HEK293T (cell line): ENCODE results near the gene ENAH.

Experiments
- CTCF ChIA-PET: fragments of 350-600 bp; formaldehyde crosslinking; extraction: SDS; loops from one replicate; lab custom pipeline; 2021; ENCODE audit warnings: antibody characterized with exemption, inconsistent platforms; lab: Yijun Ruan, JAX
- POLR2A ChIA-PET: fragments of 350-600 bp; formaldehyde crosslinking; extraction: SDS; loops from one replicate; lab custom pipeline; 2020; ENCODE audit warnings: antibody characterized with exemption, inconsistent platforms; lab: Yijun Ruan, JAX
- DNase-seq: peaks from one replicate; pipeline ENCODE4 v3.0.0; 2012; ENCODE audit warnings: mixed read lengths; ENCODE audit errors: extremely low spot score
- ARNT ChIP-seq: fragments of 450-650 bp; IDR thresholded peaks from 2 replicates; pipeline ENCODE4 v1.6.1; 2017; ENCODE audit warnings: mild to moderate bottlenecking
- BHLHE40 ChIP-seq: fragments of 450-650 bp; IDR thresholded peaks from 2 replicates; pipeline ENCODE4 v1.6.1; 2016; ENCODE audit warnings: mild to moderate bottlenecking, moderate library complexity, borderline replicate concordance
- CTBP1 ChIP-seq: fragments of 450-650 bp; IDR thresholded peaks from 2 replicates; pipeline ENCODE4 v1.6.1; 2016; ENCODE audit warnings: borderline replicate concordance
- ELF4 ChIP-seq: fragments of 450-650 bp; IDR thresholded peaks from 2 replicates; pipeline ENCODE4 v1.6.1; 2017; ENCODE audit warnings: antibody characterized with exemption
- FOXA1 ChIP-seq: fragments of 450-650 bp; IDR thresholded peaks from 2 replicates; pipeline ENCODE4 v1.6.1; 2016; ENCODE audit warnings: mild to moderate bottlenecking
- FOXK2 ChIP-seq: fragments of 450-650 bp; IDR thresholded peaks from 2 replicates; pipeline ENCODE4 v1.6.1; 2016; ENCODE audit warnings: mild to moderate bottlenecking
- FOXM1 ChIP-seq: fragments of 450-650 bp; IDR thresholded peaks from 2 replicates; pipeline ENCODE4 v1.6.1; 2017; ENCODE audit warnings: mild to moderate bottlenecking, borderline replicate concordance
- HDGF ChIP-seq: fragments of 450-650 bp; IDR thresholded peaks from 2 replicates; pipeline ENCODE4 v1.6.1; 2017; ENCODE audit warnings: antibody characterized with exemption, borderline replicate concordance
- L3MBTL2 ChIP-seq: fragments of 450-650 bp; conservative IDR thresholded peaks from 2 replicates; pipeline ENCODE4 v1.6.1; 2016; ENCODE audit warnings: mild to moderate bottlenecking
- LEF1 ChIP-seq: fragments of 450-650 bp; IDR thresholded peaks from 2 replicates; pipeline ENCODE4 v1.6.1; 2017; ENCODE audit warnings: mild to moderate bottlenecking, borderline replicate concordance
- NFRKB ChIP-seq: fragments of 450-650 bp; IDR thresholded peaks from 2 replicates; pipeline ENCODE4 v1.6.1; 2016; ENCODE audit warnings: mild to moderate bottlenecking, moderate library complexity
- SP1 ChIP-seq: fragments of 450-650 bp; IDR thresholded peaks from 2 replicates; pipeline ENCODE4 v1.6.1; 2017
- SUZ12 ChIP-seq: fragments of 450-650 bp; IDR thresholded peaks from 2 replicates; pipeline ENCODE4 v1.6.1; 2016; ENCODE audit warnings: mild to moderate bottlenecking
- TARDBP ChIP-seq: fragments of 450-650 bp; IDR thresholded peaks from 2 replicates; pipeline ENCODE4 v1.6.1; 2016
- ZNF384 ChIP-seq: fragments of 450-650 bp; IDR thresholded peaks from 2 replicates; pipeline ENCODE4 v1.6.1; 2016
- TF ChIP-seq, protein P1 (sequence below): fragments of 450-650 bp; IDR thresholded peaks from 2 replicates; pipeline ENCODE4 v1.6.1; 2016

Gene ENAH

DNA sequence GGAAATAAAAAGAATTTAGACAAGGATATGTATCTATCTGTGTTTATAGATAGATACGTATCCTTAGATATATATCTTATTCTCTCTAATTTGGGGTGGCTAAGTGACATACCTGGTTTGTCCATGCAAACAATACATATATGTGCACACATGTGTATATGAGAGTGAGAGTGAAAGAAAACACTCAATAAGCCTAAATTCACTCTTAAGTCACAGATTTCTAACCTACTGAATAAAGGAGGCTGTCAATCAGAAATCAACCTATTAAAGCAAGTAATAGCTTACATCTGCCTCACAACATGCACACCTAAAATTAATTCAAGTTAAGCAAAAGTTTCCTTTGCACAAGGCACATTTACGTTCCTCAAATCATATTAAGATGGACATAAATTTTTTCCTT lies 118.2 kb downstream of the ENAH start:
- ChIA-PET CTCF (interaction anchor here (0.6 to 1.2 kb wide), 2 partner anchors 17 to 114 kb away, joined by 3 to 6 read pairs; no protein-coding TSS in a partner anchor), POLR2A (interaction anchor here (1.2 to 1.3 kb wide), 2 partner anchors 121 to 235 kb away, joined by 3 to 4 read pairs; no protein-coding TSS in a partner anchor)
- no peak for DNase-seq

DNA sequence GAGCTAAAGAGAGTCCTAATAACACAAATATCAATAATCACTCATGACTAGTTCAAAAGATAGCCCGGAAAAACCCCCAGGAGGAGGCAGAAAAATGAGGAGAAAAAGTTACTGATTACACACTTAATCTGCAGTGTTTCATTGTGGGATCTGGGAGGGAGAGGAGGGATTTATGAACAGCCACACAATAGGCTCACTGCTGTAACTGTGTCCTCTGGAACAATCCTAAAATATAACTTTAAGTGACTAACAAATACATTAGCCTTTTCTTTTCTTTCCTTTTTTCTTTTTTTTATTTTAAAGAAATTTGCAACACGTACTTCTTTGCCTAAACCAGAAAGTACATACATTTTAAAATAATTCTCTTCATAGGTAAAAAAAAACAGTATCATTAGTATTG lies 118.8 kb downstream of the ENAH start:
- TF ChIP-seq NFRKB (no peak), BHLHE40 (no peak), ELF4 (no peak)
- POLR2A ChIA-PET, result no interaction called here

More for the DNA sequence above, 118.2 kb downstream of the ENAH start:
- TF ChIP-seq, protein P1, sequence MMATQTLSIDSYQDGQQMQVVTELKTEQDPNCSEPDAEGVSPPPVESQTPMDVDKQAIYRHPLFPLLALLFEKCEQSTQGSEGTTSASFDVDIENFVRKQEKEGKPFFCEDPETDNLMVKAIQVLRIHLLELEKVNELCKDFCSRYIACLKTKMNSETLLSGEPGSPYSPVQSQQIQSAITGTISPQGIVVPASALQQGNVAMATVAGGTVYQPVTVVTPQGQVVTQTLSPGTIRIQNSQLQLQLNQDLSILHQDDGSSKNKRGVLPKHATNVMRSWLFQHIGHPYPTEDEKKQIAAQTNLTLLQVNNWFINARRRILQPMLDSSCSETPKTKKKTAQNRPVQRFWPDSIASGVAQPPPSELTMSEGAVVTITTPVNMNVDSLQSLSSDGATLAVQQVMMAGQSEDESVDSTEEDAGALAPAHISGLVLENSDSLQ, result peak; percentile 87
- TF ChIP-seq ARNT, result no peak

DNA sequence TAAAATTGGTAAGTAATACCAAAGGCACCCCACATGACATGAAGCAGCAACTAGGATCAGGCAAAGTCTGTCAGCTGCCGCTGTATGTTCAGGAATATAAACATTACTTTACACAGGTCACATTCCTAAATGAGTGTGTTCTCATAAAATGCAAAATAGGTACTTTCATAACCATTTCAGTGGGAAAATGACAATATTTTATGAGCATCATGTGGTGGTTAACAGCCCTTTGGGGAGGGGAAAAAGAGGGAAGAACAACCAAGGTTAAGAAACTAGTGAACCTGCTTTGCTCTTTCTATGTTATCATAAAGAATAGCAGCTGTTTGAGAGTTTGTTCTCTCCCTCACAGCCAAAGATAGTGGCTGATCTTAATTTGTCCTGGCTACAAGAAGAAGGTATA lies 119.7 kb downstream of the ENAH start:
- no peak for TF ChIP-seq FOXK2
- TF ChIP-seq, protein P1, result 0 out of 2 replicates have a peak, but pooled peaks have one; percentile 26
- no peak for TF ChIP-seq FOXA1
- no peak for TF ChIP-seq FOXM1
- TF ChIP-seq L3MBTL2, result no peak
- DNase-seq, result no peak
- ChIA-PET CTCF (interaction anchor here (1.7 kb wide), 1 partner anchor 59 kb away, joined by 4 read pairs; no protein-coding TSS in a partner anchor), POLR2A (no interaction called here)

More for the DNA sequence above, 118.8 kb downstream of the ENAH start:
- CTCF ChIA-PET, result no interaction called here
- DNase-seq, result no peak

DNA sequence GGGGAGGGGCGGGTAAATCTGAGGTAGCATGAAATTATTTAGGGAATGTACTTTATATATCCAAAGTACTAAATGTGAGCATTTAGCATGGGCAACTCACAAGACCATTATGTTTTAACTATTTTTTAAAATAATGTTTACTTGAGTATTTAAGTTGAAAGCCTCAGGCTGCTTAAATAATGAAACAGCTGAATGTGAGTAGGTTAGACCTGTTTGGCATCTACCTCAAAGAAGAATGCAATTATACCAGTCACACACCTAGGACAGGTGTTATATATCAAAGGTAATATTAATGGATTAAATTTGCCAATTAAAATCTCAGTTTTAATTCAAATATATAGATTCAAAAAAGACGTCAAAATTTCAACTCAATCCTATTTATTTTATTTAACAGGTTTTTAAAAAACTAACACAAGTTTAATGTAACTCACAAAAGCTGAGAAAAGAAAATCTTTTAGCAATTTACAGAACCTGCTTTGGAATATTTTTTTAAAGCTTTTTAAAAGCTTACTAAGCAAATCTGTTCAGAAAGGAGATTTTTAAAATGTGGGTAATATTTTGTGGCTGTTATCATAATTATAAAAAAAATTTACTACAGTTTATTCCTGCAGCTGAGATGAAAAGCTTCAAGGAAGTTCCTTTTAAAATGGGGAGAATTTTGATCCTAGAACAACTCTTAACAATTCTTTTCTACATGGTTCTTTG lies 120.5 kb downstream of the ENAH start:
- TF ChIP-seq CTBP1 (no peak), FOXA1 (no peak), ELF4 (no peak), BHLHE40 (no peak), FOXK2 (no peak), L3MBTL2 (no peak), FOXM1 (no peak), SUZ12 (no peak), HDGF (no peak), SP1 (no peak), ARNT (no peak), LEF1 (no peak), ZNF384 (no peak), NFRKB (no peak)
- TF ChIP-seq, protein P1, result no peak
- DNase-seq, result no peak
- ChIA-PET CTCF (interaction anchor here (0.8 to 1.7 kb wide), 2 partner anchors 52 to 58 kb away, joined by 3 to 4 read pairs; no protein-coding TSS in a partner anchor), POLR2A (no interaction called here)

DNA sequence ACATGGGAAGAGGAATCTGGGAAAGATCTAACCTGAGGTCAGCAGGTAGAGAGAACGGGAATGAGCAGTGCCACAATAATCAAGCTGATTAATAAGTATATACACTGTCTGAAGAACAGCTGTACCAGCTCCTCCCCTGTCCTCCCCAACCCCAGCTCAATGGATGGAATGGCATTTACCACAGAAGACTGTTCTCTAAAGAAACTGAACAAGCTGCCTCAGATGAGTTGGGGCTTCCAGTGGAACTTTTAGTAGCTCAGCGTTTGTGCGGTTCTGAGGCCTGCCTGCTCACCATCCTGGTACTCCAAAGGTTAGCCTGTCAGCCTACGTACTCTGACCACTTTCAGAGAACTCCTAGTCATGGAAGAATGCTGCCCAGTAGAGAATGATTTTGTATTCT lies 123.2 kb downstream of the ENAH start:
- no peak for DNase-seq
- POLR2A ChIA-PET, result interaction anchor here (1.3 to 1.5 kb wide), 2 partner anchors 20 to 248 kb away, joined by 3 to 5 read pairs; partner anchors contain the start of gene SRP9
- TF ChIP-seq ELF4 (no peak), SP1 (no peak), SUZ12 (no peak), L3MBTL2 (no peak), ZNF384 (no peak), BHLHE40 (no peak), FOXA1 (no peak), TARDBP (no peak), CTBP1 (no peak), NFRKB (no peak), ARNT (no peak)
- TF ChIP-seq, protein P1, result no peak
- CTCF ChIA-PET, result interaction anchor here (0.6 kb wide), 1 partner anchor 19 kb away, joined by 6 read pairs; no protein-coding TSS in a partner anchor

DNA sequence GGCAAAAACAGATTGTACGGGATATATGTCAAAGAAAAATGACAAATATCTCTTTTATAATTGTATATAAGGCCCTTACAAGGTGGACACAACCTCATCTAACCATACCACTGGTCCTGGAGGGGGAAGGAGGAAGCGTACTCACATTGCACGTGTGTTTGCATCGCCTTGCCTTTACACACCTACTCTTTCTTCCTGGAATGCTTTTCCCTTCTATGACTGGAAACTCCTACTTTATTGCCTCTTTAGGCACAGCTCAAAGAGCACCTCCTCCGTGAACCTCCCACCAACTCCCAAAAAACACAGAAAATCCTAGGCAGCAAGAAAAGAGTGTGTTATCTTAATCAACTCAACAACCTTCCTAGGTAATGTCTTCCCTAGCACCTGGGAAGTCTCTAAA lies 125.3 kb downstream of the ENAH start:
- CTCF ChIA-PET, result no interaction called here
- TF ChIP-seq ZNF384 (no peak), ELF4 (no peak), SP1 (no peak), LEF1 (no peak), BHLHE40 (no peak), CTBP1 (no peak), TARDBP (no peak), NFRKB (no peak), HDGF (no peak), ARNT (no peak), FOXM1 (no peak), FOXK2 (no peak), L3MBTL2 (no peak), SUZ12 (no peak), FOXA1 (no peak)
- TF ChIP-seq, protein P1, result no peak
- POLR2A ChIA-PET, result no interaction called here
- DNase-seq, result no peak
